GM18519 (cell line): ENCODE results near the gene ABHD12.
"Not testable (repeated sequence)": the region's sequence is repeated elsewhere in the genome, so short reads cannot be mapped to it uniquely, and the experiment has no call there.

Experiments
- ATAC-seq: cut with Tn5 transposase; IDR thresholded peaks from one replicate; pipeline ENCODE4 v1.9.1; 2021; ENCODE audit warnings: mild to moderate bottlenecking, moderate library complexity; ENCODE audit not compliant: unreplicated experiment, low FRiP score

Gene ABHD12

GRCh38 chr20:25324412-25324811 lies 66.2 kb downstream of the ABHD12 start:
- no peak for ATAC-seq

DNA sequence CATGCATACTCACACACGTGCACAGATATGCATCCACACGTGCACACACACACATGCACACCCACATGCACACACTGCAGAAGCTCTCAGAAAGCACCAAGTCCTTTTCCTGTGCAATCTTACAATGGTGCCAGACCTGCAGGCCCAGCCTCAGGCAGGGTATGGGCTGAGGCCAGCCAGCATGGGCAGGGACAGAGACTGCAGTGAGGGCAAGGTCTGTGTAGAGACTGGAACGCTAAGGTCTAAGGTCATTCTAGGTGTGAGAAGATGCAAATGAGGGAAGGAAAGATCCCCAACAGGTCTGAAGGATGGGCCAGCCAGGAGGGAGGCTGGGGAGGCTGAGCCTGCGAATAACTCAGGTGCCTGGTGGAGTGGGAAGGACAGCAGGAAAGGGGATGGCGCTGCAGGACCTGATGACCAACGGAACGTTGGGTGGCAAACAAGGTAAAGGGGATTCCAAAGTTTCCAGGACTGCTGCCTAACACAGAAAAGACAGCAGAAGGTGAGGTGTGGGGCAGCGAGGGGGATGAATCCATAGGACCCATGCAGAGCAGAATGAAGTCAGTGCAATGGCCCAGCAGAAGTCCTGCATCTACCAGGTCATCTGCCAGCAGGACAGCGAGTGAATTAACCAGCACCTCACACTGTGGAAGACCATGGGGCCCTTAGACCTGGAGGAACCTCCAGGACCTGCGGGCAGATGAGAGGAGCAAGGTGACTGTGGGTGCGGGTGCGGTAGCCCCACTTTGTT lies 67.0 kb downstream of the ABHD12 start:
- no peak for ATAC-seq

- ATAC-seq = no peak
These were observed 68.6 kb downstream of the ABHD12 start for GRCh38 chr20:25321991-25322390.

GRCh38 chr20:25321262-25321831 lies 69.3 kb downstream of the ABHD12 start:
- no peak for ATAC-seq

DNA sequence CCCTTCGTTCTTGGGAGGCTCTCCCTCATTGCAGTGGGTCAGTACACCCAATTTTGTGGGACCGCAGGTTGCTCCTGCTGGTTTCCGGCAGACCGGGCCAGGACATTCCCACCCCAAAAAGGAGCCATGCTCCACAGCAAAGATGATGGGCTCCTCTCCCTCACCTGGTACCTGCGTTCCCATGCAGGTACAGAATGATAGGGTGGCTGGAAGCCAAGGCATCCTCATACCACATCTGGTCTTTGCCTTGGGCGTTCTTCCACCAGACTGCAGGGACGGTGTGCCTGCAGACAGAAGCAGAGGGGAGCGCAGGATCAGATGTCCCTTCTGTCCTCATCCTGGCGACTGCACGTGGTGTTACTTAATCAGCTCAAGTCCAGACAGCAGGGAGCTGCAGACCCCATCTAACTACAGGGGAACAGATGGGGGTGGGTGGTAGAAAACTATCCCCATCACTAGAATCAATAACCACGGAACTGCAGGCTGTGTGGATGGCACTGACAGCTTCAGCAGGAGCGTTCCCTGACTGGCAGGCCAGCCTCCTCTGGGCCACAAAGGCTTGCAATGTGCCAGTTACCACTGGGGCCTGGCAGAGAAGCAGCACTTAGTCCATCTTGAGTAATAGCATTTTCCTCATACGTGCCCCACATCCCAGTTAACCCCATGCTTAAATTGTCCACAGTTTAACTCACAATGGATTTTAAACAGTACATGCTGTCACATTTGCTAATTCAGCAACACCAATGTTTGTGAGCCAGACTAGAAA lies 70.4 kb downstream of the ABHD12 start:
- no peak for ATAC-seq

DNA sequence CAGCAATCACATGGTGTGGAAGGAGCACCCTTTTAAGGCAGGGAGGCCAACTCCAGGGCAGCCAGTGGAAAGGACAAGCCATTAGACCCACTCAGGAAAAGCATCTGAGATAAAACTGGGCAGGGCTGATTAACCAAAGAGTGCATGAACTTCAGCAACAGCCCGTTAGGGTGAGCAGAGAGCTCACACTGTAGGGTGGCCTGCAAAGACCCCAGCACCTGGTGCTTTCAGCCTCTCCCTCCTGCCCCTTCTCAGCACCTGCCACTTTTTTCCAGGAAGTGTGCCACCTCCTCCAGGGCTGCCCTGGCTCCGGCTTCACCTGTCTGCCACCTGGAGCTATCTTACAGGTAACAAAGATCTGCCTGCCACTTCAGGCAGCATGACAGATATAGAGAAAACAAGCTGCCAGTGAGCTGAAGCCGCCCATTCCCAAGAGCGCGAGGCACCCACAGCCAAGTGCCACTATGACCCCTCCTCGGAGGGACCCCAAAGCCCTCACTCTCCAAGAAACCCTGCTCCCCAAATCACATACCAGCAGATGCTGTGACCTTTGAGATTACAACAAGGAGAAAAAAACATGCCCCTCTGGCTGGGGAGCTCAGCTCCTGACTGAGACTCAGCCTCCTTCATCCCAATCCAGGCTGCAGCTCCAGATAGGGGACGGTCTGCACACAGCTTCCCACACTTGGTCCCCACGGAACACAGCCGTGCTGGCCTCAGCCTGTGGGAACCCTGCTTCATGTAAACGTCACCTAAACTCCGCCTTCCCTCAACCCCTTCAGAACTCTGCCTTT lies 71.2 kb downstream of the ABHD12 start:
- ATAC-seq = no peak

DNA sequence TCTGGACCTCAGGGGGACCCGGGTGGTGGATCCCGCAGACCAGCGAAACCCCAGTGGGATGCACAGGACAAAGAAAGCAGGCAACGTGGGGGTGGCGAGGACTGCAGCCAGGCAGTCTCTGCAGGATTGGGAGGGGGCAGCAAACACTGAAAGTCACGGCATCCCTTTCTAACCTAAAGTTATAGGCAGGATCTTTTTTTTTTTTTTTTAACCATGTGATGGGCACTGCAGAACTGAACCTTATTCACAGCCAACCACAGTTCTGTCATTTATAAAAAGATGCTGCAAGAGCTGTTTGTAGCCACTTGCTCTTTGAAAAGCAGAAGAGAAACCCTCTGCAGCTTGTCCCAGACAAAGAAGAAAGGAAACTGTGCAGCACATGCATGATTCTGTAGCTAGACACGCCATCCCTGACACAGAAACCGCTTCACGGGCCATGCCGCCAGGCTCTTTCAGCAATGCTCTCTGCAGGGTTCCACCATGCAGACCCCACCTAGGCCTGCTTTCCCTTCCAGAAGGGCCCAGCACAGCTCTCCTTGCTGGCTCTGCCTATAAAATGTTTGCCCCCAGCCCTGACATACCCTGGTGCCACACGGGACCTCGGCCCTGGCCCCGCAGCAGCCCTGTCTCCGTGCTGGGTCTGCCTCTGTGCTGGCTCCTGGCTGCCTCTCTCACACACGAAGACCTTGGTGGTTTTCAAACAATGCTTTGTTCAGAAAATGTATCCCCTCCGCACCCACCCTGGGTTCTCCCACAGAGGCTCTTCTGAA lies 72.0 kb downstream of the ABHD12 start:
- ATAC-seq = peak; percentile 92

- ATAC-seq = no peak
These were observed 73.1 kb downstream of the ABHD12 start for GRCh38 chr20:25317351-25318075.

- ATAC-seq = no peak
These were observed 74.0 kb downstream of the ABHD12 start for GRCh38 chr20:25316506-25317190.

- no peak for ATAC-seq
These were observed 75.0 kb downstream of the ABHD12 start for GRCh38 chr20:25315418-25316210.

- ATAC-seq = no peak
These were observed 75.9 kb downstream of the ABHD12 start for GRCh38 chr20:25314497-25315417.

- ATAC-seq = no peak
These were observed 77.0 kb downstream of the ABHD12 start for GRCh38 chr20:25313593-25313992.

GRCh38 chr20:25312716-25313115 lies 77.9 kb downstream of the ABHD12 start:
- not testable (repeated sequence) for ATAC-seq

DNA sequence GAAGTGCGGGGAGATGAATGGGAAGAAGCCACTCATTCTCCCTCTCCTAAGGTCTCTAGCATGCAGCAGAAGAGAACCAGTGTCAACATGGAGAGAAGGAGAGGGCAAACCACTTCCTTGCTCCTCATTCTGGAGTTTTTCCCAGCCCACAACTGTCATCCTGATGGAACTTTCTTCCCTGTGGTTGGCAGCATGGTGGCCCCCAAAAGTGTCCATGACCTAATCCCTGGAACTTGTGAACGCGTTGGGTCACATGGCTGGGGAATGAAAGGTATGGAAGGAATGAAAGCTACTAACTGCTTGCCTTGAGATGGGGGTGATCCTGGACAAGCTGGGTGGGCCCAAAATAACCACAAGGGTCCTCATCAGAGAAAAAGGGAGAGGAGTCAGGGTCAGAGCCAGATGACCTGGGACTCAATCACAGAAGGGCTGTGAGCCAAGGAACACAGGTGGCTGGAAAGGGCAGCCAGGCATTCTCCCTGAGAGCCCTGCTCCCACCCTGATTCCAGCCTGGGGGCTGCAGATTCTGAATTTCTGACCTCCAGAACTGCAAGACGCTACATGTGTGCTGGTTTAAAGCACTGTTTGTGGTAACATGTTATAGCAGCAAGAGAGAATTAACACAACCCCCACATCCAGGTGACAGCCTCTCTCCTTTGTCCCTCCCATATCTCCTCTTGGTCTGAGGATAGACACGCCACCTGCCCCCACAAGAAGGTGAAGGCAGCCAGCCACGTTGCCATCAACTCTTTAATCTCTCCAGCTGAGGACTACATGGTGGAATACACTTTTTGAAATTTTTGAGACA lies 79.5 kb downstream of the ABHD12 start:
- no peak for ATAC-seq

DNA sequence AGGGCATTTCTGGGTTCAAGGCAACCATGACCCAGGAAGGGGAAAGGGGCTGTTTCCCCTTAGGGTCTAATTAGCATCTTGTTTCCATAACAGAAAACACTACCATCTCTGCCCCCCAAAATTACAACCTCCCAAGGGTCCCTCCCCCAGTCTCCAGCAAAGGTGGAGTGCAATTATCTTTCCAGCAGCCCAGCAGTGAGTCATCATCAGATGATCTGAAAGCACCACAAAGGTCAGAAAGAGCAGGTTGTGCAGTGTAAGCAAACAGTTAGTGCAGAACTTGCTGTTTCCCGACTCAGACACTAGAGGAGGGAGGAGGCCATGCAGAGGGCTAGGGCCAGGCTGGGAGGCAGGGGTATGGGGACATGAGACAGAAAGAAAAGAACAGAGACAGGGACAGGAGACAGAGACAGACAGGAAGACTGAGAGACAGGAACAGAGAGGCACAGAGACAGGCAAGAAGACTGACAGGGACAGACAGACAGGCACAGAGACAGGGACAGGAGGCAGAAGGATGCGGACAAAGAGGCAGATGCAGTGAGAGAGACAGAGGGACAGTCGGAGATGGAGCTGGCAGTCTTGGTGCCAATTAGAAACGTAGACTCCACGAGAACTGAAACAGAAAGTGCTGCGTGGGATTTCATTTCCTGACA lies 80.2 kb downstream of the ABHD12 start:
- peak; percentile 91 for ATAC-seq
